Skeletal muscle tissue (tissue), 4 donors: Measurements from ENCODE around the gene KCNA5. TPM values are rescaled to one million over a fixed set of nuclear protein-coding genes. Genes with fewer than 3 reads are reported as not detected.

Experiments used
- H3K27ac ChIP-seq: one replicate; pipeline ENCODE4 v1.7.0; 2013; ENCODE audit warnings: mild to moderate bottlenecking, low read depth, low read length, inconsistent platforms
- H3K27me3 ChIP-seq, 3 donors: one replicate each; pipeline ENCODE4 v1.7.0; 2013; ENCODE audit warnings: low read length in 3 of 3; ENCODE audit not compliant: control insufficient read depth in 3 of 3, insufficient read depth in 3 of 3
- H3K36me3 ChIP-seq, 3 donors: one replicate each; pipeline ENCODE4 v1.7.0; 2013; ENCODE audit warnings: low read length in 3 of 3; ENCODE audit not compliant: control insufficient read depth in 3 of 3, insufficient read depth in 3 of 3
- H3K4me1 ChIP-seq, 3 donors: one replicate each; pipeline ENCODE4 v1.7.0; 2013; ENCODE audit warnings: low read length in 3 of 3, mild to moderate bottlenecking in 3 of 3; ENCODE audit not compliant: control insufficient read depth in 3 of 3, insufficient read depth in 3 of 3
- H3K4me3 ChIP-seq, 3 donors: one replicate each; pipeline ENCODE4 v1.7.0; 2013; ENCODE audit warnings: low read length in 3 of 3
- H3K9ac ChIP-seq, 3 donors: one replicate each; pipeline ENCODE4 v1.7.0; 2013; ENCODE audit warnings: low read length in 3 of 3, mild to moderate bottlenecking in 3 of 3, moderate library complexity in 2 of 3, low read depth in 1 of 3
- H3K9me3 ChIP-seq, 3 donors: one replicate each; pipeline ENCODE4 v1.7.0; 2013; ENCODE audit warnings: low read length in 3 of 3; ENCODE audit not compliant: control insufficient read depth in 3 of 3
- total RNA-seq: library from RNA; depleted of rRNA; stranded (reverse); fragments of >200 nt; gene quantifications from one replicate; pipeline ENCODE4 v1.2.3, GENCODE V29; 2014
- donor health status: Osteomylitis.

Gene KCNA5
- total RNA-seq, 1 donor from 2014 or later, result 3.7 TPM

GRCh38 chr12:5023842-5024241, 19.8 kb upstream of the KCNA5 start:
- no peak overlapping the region for H3K27ac ChIP-seq
- H3K9ac ChIP-seq, result no peak overlapping the region
- H3K27me3 ChIP-seq, result peaks cover 0 to 5% (median 4%) of the 10 kb centered on the region in 3 donors
- H3K9me3 ChIP-seq, result no peaks in the 10 kb centered on the region
- H3K36me3 ChIP-seq, result no peaks in the 10 kb centered on the region
- H3K4me1 ChIP-seq, result peaks cover 0 to 7% (median 6%) of the 10 kb centered on the region in 3 donors
- H3K4me3 ChIP-seq, result no peak overlapping the region

- H3K9ac ChIP-seq, result no peak overlapping the region
- no peak overlapping the region for H3K4me3 ChIP-seq
- no peaks in the 10 kb centered on the region for H3K36me3 ChIP-seq
- H3K4me1 ChIP-seq, result peaks cover 0 to 7% (median 6%) of the 10 kb centered on the region in 3 donors
- H3K27ac ChIP-seq, result no peak overlapping the region
- peaks cover 0 to 4% (median 3%) of the 10 kb centered on the region in 3 donors for H3K27me3 ChIP-seq
- H3K9me3 ChIP-seq, result no peaks in the 10 kb centered on the region
Observed at GRCh38 chr12:5026342-5026938, 17.2 kb upstream of the KCNA5 start.

GRCh38 chr12:5027046-5027821, 16.4 kb upstream of the KCNA5 start:
- Histone ChIP-seq H3K4me1 (peaks cover 0 to 7% (median 6%) of the 10 kb centered on the region in 3 donors), H3K27ac (no peak overlapping the region), H3K4me3 (no peak overlapping the region), H3K9me3 (no peaks in the 10 kb centered on the region), H3K9ac (no peak overlapping the region), H3K36me3 (no peaks in the 10 kb centered on the region), H3K27me3 (peaks cover 0 to 4% (median 1%) of the 10 kb centered on the region in 3 donors)

DNA sequence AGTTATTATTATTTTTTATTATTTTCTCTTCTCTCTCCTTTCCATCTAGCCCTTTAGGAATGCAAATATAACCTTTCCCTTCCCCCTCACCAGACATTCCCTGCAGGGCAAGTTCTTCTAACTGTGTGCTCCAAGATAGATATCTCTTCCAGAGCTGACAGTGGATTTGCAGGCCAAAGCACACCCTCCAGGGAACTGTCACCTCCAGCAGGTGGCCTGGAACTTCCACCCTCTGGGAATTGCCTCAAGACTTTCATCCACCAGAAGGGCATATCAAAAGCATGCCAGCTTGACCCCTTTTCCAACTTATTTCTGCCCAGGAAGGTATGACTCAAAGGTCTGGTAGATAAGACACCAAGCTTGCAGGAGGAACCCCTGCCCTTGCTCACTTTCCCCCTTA, 13.6 kb upstream of the KCNA5 start:
- H3K4me3 ChIP-seq, result no peak overlapping the region
- H3K4me1 ChIP-seq, result no peaks in the 10 kb centered on the region
- no peak overlapping the region for H3K9ac ChIP-seq
- H3K36me3 ChIP-seq, result no peaks in the 10 kb centered on the region
- H3K27me3 ChIP-seq, result peaks cover 0 to under 1% (median 0%) of the 10 kb centered on the region in 3 donors
- no peak overlapping the region for H3K27ac ChIP-seq
- no peaks in the 10 kb centered on the region for H3K9me3 ChIP-seq

DNA sequence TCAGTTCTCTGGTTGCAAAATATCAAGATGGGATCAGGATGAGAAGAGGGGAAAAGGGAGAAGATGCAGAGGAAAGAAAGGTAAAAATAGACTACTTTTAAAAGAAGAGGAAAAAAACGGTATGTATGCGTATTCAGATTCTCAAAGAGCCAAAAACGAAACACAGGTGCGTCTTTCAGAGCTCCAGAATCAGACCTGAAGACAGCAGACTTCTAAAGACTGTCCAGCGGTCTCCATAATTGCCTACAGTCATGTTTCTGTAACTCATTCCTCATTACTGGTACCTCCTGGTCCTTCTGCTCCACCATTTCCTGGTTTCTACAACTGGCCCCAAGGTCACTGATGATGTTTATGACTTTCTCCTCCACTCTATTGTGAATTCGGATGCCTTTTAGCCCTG, 12.4 kb upstream of the KCNA5 start:
- Histone ChIP-seq H3K4me3 (no peak overlapping the region), H3K27me3 (no peaks in the 10 kb centered on the region), H3K9ac (no peak overlapping the region), H3K4me1 (no peaks in the 10 kb centered on the region), H3K9me3 (no peaks in the 10 kb centered on the region), H3K27ac (no peak overlapping the region), H3K36me3 (no peaks in the 10 kb centered on the region)

- Histone ChIP-seq H3K36me3 (no peaks in the 10 kb centered on the region), H3K4me1 (no peaks in the 10 kb centered on the region), H3K4me3 (no peak overlapping the region), H3K9ac (no peak overlapping the region), H3K9me3 (no peaks in the 10 kb centered on the region), H3K27ac (no peak overlapping the region), H3K27me3 (no peaks in the 10 kb centered on the region)
Observed at GRCh38 chr12:5031958-5032357, 11.7 kb upstream of the KCNA5 start.

- no peaks in the 10 kb centered on the region for H3K36me3 ChIP-seq
- no peaks in the 10 kb centered on the region for H3K27me3 ChIP-seq
- no peak overlapping the region for H3K27ac ChIP-seq
- H3K9ac ChIP-seq, result no peak overlapping the region
- H3K4me1 ChIP-seq, result no peaks in the 10 kb centered on the region
- no peaks in the 10 kb centered on the region for H3K9me3 ChIP-seq
- no peak overlapping the region for H3K4me3 ChIP-seq
Observed at GRCh38 chr12:5032821-5033220, 10.9 kb upstream of the KCNA5 start.

GRCh38 chr12:5033883-5034282, 9.8 kb upstream of the KCNA5 start:
- Histone ChIP-seq H3K36me3 (no peaks in the 10 kb centered on the region), H3K27ac (no peak overlapping the region), H3K4me3 (no peak overlapping the region), H3K9ac (no peak overlapping the region), H3K9me3 (no peaks in the 10 kb centered on the region), H3K4me1 (no peaks in the 10 kb centered on the region), H3K27me3 (no peaks in the 10 kb centered on the region)

GRCh38 chr12:5034603-5035002, 9.1 kb upstream of the KCNA5 start:
- H3K36me3 ChIP-seq, result no peaks in the 10 kb centered on the region
- H3K27me3 ChIP-seq, result peaks cover 0 to under 1% (median 0%) of the 10 kb centered on the region in 3 donors
- no peaks in the 10 kb centered on the region for H3K9me3 ChIP-seq
- no peaks in the 10 kb centered on the region for H3K4me1 ChIP-seq
- no peak overlapping the region for H3K4me3 ChIP-seq
- no peak overlapping the region for H3K9ac ChIP-seq
- H3K27ac ChIP-seq, result no peak overlapping the region

- Histone ChIP-seq H3K4me1 (no peaks in the 10 kb centered on the region), H3K27ac (no peak overlapping the region), H3K36me3 (no peaks in the 10 kb centered on the region), H3K9me3 (no peaks in the 10 kb centered on the region), H3K4me3 (no peak overlapping the region), H3K27me3 (peaks cover 0 to 5% (median 0%) of the 10 kb centered on the region in 3 donors), H3K9ac (no peak overlapping the region)
Observed at GRCh38 chr12:5035618-5036017, 8.1 kb upstream of the KCNA5 start.
